ENCODE data around the gene STK33.

DNA sequence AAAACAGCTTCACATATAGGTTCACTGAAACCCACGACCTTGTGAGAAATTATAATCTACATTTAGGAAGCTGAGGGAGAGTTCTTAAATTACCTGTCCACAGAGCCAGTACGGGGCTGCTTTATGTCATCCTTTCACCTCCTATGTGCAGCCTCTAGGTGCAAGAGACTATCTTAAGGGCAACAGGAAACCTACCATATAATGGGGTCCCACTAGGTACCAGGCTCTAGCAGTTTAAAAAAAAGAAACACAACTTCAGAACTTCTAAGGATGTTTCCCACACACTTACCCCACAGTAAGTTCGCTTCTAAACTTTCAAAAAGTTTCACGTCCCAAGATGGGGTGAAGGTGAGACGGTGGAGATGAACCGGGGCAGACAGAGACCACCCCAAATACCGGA is 573 bp downstream of the STK33 start:
- no peak for TF ChIP-seq CTCF (conservative IDR thresholded peaks at IDR 0.05)
- TF ChIP-seq EZH2 (IDR thresholded peaks at IDR 0.05; ENCODE audit: low read depth), result no peak
